GM12865 (cell line): ENCODE measurements around the gene PPP2R5E.

Source experiments
- DNase-seq: peaks from one replicate; pipeline ENCODE4 v3.0.0; 2010; ENCODE audit warnings: low read depth
- H3K4me3 ChIP-seq: 2 replicates; pipeline ENCODE4 v1.5.1; 2011; ENCODE audit warnings: mild to moderate bottlenecking, low read depth, low read length, control low read depth
- TF ChIP-seq, protein P1 (sequence below): IDR thresholded peaks from 2 replicates; pipeline ENCODE4 v1.5.1; 2011; ENCODE audit warnings: low read length, control low read depth, low read depth, inconsistent platforms; ENCODE audit not compliant: insufficient read depth; ENCODE audit errors: missing control alignments

The PPP2R5E gene

DNA sequence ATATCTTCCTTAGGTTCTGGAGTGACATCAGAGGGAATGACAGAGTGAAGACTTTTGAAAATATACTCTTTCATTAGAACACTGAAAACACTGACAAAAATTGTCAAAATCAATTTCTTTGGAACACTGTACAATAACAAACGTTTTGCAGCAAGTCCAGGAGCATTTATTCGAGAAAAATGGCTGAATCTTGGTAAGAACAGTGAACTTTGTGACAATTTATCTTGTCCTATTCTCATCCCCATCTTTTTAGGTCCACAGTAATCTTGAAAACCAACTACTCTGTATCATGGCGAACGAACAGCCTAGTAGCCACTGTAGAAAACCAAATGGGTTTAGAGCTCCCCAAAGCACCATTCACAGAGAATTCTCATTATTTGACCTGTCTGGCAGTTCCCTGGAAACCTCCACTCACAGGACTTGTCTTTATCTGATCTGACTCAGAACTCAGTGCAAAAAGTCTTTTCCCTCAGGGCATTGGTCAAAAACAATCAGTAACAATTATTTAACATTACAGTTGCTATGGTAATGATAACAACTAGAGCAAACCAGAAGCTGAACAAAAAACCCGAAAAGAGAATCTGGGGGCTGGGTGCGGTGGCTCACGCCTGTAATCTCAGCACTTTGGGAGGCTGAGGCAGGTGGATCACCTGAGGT, 20.3 kb upstream of the PPP2R5E start:
- TF ChIP-seq, protein P1, sequence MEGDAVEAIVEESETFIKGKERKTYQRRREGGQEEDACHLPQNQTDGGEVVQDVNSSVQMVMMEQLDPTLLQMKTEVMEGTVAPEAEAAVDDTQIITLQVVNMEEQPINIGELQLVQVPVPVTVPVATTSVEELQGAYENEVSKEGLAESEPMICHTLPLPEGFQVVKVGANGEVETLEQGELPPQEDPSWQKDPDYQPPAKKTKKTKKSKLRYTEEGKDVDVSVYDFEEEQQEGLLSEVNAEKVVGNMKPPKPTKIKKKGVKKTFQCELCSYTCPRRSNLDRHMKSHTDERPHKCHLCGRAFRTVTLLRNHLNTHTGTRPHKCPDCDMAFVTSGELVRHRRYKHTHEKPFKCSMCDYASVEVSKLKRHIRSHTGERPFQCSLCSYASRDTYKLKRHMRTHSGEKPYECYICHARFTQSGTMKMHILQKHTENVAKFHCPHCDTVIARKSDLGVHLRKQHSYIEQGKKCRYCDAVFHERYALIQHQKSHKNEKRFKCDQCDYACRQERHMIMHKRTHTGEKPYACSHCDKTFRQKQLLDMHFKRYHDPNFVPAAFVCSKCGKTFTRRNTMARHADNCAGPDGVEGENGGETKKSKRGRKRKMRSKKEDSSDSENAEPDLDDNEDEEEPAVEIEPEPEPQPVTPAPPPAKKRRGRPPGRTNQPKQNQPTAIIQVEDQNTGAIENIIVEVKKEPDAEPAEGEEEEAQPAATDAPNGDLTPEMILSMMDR, result no peak

DNA sequence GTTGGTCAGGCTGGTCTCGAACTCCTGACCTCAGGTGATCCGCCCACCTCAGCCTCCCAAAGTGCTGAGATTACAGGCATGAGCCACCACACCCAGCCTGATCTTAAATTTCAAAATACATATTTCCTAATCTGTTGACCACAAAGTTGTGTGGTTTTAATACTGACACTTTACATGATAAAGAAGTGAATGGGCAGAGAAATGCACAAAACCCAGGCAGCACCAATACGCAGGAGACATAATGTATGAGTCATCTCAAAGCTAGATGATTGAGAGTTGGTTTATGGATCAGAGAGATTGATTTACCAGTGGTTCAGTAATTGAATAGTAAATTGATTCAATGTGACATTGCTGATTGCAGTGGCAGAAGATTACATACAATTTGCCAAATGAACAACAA, 19.2 kb upstream of the PPP2R5E start:
- no peak overlapping the region for H3K4me3 ChIP-seq
- no peak for DNase-seq
- TF ChIP-seq, protein P1, result no peak

More for the DNA sequence above, 20.3 kb upstream of the PPP2R5E start:
- no peak for DNase-seq
- H3K4me3 ChIP-seq, result no peak overlapping the region

DNA sequence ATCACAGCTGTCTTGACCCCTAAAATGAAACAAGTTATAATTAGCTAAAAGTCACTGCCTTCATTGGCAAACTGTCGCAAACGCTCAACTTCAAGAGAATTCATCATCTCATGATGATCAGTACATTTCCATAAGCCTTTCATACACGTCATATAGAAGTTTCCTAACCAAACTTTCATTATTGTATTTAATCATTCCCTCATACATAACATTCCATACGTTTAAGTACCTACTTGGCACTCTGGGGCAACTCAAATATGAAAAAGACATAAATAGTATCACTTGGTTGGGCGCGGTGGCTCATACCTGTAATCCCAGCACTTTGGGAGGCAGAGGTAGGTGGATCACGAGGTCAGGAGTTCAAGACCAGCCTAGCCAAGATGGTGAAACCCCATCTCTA, 12.4 kb upstream of the PPP2R5E start:
- no peak overlapping the region for H3K4me3 ChIP-seq
- TF ChIP-seq, protein P1, result no peak

DNA sequence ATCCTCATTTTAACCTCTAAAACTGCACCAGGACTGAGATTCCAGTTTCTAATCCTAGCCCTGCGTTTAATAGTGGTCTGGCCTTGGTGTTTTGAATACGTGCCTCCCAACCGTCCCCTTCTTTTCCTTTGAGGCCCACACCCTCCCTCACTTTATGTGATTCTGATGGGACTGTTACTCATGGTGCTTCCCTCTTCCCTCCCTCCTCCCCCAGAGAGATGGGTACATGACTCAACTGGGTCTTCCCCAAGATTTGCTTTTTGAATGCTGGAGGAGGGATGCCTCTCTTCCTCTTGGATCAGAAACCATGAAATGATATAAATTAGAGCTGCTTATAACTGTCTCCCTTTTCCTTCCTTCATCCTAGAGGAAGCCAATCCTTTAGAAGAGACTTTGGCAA, 8.2 kb upstream of the PPP2R5E start:
- TF ChIP-seq, protein P1, result no peak
- no peak for DNase-seq
- no peak overlapping the region for H3K4me3 ChIP-seq

More for the DNA sequence above, 12.4 kb upstream of the PPP2R5E start:
- DNase-seq, result no peak

DNA sequence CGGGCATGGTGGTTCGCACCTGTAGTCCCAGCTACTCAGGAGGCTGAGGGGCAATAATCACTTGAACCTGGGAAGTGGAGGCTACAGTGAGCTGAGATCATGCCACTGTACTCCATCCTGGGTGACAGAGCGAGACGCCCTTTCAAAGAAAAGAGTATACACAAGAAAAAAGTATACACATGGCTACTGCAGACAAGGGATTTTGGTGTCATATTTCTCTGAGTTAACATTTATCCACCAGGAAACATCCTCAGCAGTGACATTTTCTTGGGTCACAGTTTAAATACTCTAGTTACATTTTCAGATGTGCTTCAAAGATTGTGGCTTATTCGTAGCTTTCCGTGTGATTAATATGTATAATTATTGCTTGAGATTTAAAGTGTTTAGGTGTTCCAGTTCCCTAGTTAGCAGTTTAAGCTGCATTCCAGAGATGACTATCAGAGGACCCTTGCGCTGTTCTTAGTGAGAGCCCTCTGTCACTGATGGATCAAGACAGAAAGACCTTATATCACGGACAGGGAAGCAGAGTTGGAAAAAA, 4.7 kb upstream of the PPP2R5E start:
- no peak for DNase-seq
- TF ChIP-seq, protein P1, result no peak
- no peak overlapping the region for H3K4me3 ChIP-seq

DNA sequence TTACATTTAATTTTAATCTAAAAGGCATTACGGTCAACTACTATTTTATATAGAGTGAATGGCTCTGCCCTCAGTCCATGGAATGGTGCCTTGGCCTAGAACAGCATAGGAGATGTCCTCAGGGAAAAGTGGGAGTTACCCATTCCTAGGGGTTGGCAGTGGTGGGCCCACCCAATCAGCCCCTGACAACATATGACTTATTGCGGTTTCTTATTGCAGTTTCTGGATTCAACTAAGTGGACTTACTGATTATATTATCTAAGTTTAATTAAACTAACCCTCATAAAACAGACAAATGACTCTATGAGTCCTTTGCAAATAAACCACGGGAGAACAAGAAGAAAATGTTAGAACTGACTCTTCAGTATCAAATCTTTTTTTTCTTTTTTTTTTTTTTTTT, 2.3 kb upstream of the PPP2R5E start:
- no peak for DNase-seq
- TF ChIP-seq, protein P1, result no peak

More for the DNA sequence above, 2.3 kb upstream of the PPP2R5E start:
- H3K4me3 ChIP-seq, result no peak overlapping the region
